Ovary (tissue), 3 donors: ENCODE results near the gene RILPL1.

Experiments
- POLR2A ChIP-seq: fragments of 450-650 bp; IDR thresholded peaks from one replicate; pipeline ENCODE4 v1.6.1; 2017; ENCODE audit warnings: antibody characterized with exemption, mild to moderate bottlenecking, moderate library complexity
- TF ChIP-seq, protein P1 (sequence below), 3 donors: fragments of 450-650 bp in 2 of 3; fragments of 200-600 bp in 1 of 3; IDR thresholded peaks; one replicate each; pipeline versions ENCODE4 v1.5.1 to v1.8.0; 2016 to 2022; ENCODE audit warnings: antibody characterized with exemption in 3 of 3, mild to moderate bottlenecking in 1 of 3
- donor health status: DM: no; HTN: no; CAD: no.

DNA sequence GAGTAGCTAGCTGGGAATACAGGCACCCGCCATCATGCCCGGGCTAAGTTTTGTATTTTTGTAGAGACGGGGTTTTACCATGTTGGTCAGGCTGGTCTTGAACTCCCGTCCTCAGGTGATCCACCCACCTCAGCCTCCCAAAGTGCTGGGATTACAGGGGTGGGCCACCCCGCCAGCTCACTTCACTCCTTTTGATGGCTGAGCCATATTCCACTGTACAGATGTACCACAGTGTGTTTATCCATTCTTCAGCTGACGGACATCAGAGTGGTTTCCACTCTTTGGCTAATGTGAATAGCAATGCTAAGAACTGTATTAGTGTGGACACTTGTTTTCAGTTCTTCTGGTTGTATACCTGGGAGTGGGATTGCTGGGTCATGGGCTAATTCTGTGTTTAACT is 46.1 kb downstream of the RILPL1 start:
- TF ChIP-seq POLR2A = no peak
- TF ChIP-seq, protein P1, sequence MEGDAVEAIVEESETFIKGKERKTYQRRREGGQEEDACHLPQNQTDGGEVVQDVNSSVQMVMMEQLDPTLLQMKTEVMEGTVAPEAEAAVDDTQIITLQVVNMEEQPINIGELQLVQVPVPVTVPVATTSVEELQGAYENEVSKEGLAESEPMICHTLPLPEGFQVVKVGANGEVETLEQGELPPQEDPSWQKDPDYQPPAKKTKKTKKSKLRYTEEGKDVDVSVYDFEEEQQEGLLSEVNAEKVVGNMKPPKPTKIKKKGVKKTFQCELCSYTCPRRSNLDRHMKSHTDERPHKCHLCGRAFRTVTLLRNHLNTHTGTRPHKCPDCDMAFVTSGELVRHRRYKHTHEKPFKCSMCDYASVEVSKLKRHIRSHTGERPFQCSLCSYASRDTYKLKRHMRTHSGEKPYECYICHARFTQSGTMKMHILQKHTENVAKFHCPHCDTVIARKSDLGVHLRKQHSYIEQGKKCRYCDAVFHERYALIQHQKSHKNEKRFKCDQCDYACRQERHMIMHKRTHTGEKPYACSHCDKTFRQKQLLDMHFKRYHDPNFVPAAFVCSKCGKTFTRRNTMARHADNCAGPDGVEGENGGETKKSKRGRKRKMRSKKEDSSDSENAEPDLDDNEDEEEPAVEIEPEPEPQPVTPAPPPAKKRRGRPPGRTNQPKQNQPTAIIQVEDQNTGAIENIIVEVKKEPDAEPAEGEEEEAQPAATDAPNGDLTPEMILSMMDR (IDR thresholded peaks at IDR 0.05) = no peak
